Neutrophil (primary cell): ENCODE results near the gene PLXNA2.

Experiments used
- H3K27ac ChIP-seq: fragments of 200-600 bp; sonication (generic); 2 replicates; pipeline ENCODE4 v1.5.1; 2016; ENCODE audit warnings: mild to moderate bottlenecking, moderate library complexity
- H3K27me3 ChIP-seq: fragments of 200-600 bp; sonication (generic); 2 replicates; pipeline ENCODE4 v1.6.0; 2016; ENCODE audit warnings: mild to moderate bottlenecking
- H3K36me3 ChIP-seq: fragments of 200-600 bp; sonication (generic); 2 replicates; pipeline ENCODE4 v1.5.1; 2017
- H3K4me1 ChIP-seq, 2 experiments: fragments of 200-600 bp in 1 of 2; sonication (generic) in 1 of 2; 1 replicate in 1 of 2; 2 replicates in 1 of 2; pipeline versions ENCODE4 v1.5.1 to v1.6.1; 2013 to 2016; ENCODE audit warnings: low read depth in 1 of 2, low read length in 1 of 2, mild to moderate bottlenecking in 1 of 2, moderate library complexity in 1 of 2; ENCODE audit not compliant: control insufficient read depth in 1 of 2, insufficient read depth in 1 of 2
- H3K4me3 ChIP-seq, 2 experiments: fragments of 200-600 bp in 1 of 2; sonication (generic) in 1 of 2; 1 replicate in 1 of 2; 2 replicates in 1 of 2; pipeline ENCODE4 v1.5.1; 2013 to 2016; ENCODE audit warnings: low read depth in 1 of 2, low read length in 1 of 2, mild to moderate bottlenecking in 1 of 2, moderate library complexity in 1 of 2
- H3K9me3 ChIP-seq: fragments of 200-600 bp; sonication (generic); 2 replicates; pipeline ENCODE4 v1.5.1; 2016
- CTCF ChIP-seq: fragments of 200-600 bp; sonication (generic); IDR thresholded peaks from 2 replicates; pipeline ENCODE4 v1.5.1; 2016; ENCODE audit warnings: antibody characterized with exemption

The PLXNA2 gene

DNA sequence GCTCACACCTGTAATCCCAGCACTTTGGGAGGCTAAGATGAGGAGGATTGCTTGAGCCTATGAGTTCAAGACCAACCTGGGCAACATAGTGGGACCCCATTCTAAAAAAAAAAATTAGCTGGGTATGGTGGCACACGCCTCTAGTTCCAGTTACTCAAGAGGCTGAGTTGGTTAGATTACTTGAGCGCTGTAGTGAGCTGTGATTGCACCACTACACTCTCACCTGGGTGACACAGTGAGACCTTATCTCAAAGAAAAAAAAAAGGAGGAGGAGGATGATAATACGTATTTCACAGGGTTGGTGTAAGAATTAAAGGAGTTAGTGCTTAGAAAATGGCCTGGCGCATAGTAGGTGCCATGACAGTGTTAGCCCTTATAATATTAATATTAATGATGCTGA is 144.1 kb downstream of the PLXNA2 start:
- H3K9me3 ChIP-seq = no peaks in the 10 kb centered on the region
- H3K27me3 ChIP-seq = peaks cover 9% of the 10 kb centered on the region
- H3K36me3 ChIP-seq = no peaks in the 10 kb centered on the region
- H3K4me3 ChIP-seq = no peak overlapping the region
- H3K4me1 ChIP-seq = no peaks in the 10 kb centered on the region
- no peak for TF ChIP-seq CTCF
- no peak overlapping the region for H3K27ac ChIP-seq

GRCh38 chr1:208098773-208099172 is 145.4 kb downstream of the PLXNA2 start:
- Histone ChIP-seq H3K36me3 (no peaks in the 10 kb centered on the region), H3K4me3 (no peak overlapping the region), H3K9me3 (no peaks in the 10 kb centered on the region), H3K27me3 (peaks cover 9% of the 10 kb centered on the region), H3K4me1 (no peaks in the 10 kb centered on the region), H3K27ac (no peak overlapping the region)
- no peak for TF ChIP-seq CTCF

DNA sequence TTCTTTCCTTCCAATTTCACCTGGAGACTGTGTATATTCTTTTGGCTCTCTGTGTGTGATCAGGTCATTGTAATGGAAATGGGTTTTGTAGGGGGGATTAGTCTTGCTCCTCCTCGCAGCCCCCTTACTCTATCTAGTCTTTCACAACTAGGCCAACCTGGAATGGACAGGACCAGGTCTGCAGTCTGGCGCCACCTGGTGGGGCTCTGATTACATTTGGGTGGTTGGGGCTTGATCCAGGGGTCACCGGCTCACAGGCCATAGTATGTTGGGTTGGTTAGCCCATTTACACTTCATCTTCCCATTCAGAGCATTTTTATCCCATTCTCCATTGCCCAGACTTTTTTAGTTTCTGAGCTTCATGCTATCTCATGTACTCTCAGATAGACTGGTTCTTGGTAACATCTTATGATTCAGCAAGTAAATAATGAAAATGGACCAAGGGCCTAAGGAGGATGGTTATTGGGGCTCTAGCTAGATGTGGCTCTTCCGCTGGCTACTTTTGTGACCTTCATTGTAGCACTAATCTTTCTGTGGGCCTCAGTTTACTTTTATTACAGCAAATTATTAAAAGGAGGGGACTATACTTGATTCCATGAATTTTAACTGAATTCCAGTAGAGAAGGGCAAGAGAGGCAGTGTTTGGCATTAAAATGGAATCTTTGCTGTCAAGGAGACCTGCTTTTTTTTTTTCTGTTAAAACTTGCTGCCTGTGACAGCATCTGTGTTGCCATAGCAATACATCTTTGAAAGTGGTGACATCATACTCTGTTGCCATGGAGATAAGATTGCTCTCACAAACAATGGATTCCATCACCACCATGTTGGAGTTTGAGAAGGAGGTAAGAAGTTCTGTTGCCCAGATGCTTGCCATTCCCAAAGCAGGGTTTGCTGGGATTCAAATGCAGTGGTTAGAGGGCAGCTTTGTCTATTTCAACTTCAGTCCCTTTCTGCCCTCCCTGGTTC is 150.1 kb downstream of the PLXNA2 start:
- no peak overlapping the region for H3K4me3 ChIP-seq
- H3K9me3 ChIP-seq = no peaks in the 10 kb centered on the region
- H3K27me3 ChIP-seq = no peaks in the 10 kb centered on the region
- H3K36me3 ChIP-seq = no peaks in the 10 kb centered on the region
- H3K27ac ChIP-seq = no peak overlapping the region
- H3K4me1 ChIP-seq = peaks cover 5 to 7% of the 10 kb centered on the region in 2 experiments
- TF ChIP-seq CTCF = no peak

DNA sequence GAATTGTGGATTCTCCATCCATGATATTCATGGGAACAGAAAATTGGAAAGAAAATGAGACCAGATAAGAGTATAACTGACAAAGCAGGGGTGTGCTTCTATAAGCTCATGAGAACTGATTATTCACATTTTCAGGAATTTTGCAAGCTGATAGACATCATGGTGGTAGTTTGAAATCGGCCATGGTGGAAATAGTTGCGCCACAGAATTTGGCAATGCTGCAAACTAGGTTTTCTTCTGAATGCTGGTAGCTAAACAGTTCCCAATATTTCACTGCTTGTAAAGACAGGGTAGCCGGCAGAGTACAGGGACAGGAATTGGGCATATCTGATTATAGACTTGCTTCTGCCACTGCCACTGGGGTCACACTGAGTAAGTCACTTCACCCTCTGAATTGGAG is 151.1 kb downstream of the PLXNA2 start:
- Histone ChIP-seq H3K4me3 (no peak overlapping the region), H3K27ac (no peak overlapping the region), H3K9me3 (no peaks in the 10 kb centered on the region), H3K36me3 (no peaks in the 10 kb centered on the region), H3K4me1 (peaks cover 5 to 7% of the 10 kb centered on the region in 2 experiments), H3K27me3 (no peaks in the 10 kb centered on the region)
- TF ChIP-seq CTCF = no peak

- Histone ChIP-seq H3K9me3 (no peaks in the 10 kb centered on the region), H3K27me3 (no peaks in the 10 kb centered on the region), H3K27ac (no peak overlapping the region), H3K4me1 (peaks cover 5 to 7% of the 10 kb centered on the region in 2 experiments), H3K4me3 (no peak overlapping the region), H3K36me3 (no peaks in the 10 kb centered on the region)
- no peak for TF ChIP-seq CTCF
Observed at GRCh38 chr1:208090388-208091301, 153.5 kb downstream of the PLXNA2 start.
